ENCODE data around the gene TEP1.
"Not testable (repeated sequence)": the region's sequence is repeated elsewhere in the genome, so short reads cannot be mapped to it uniquely, and the experiment has no call there.

Gene TEP1

GRCh38 chr14:20412876-20413743 is at the start of gene TEP1:
TSS of gene TEP1 (minus strand) at chr14:20413501. CDS start at chr14:20408439, 5,062 bp downstream.
- DNase-seq: peak; percentile 13

GRCh38 chr14:20461225-20462141 is 48.2 kb upstream of the TEP1 start, which contains the start of gene PIP4P1:
TSS of gene PIP4P1 (minus strand) at chr14:20461434. CDS start at chr14:20461325, 109 bp downstream.
- DNase-seq: peak; percentile 95

GRCh38 chr14:20460458-20461224 is 47.3 kb upstream of the TEP1 start:
- DNase-seq: no peak

DNA sequence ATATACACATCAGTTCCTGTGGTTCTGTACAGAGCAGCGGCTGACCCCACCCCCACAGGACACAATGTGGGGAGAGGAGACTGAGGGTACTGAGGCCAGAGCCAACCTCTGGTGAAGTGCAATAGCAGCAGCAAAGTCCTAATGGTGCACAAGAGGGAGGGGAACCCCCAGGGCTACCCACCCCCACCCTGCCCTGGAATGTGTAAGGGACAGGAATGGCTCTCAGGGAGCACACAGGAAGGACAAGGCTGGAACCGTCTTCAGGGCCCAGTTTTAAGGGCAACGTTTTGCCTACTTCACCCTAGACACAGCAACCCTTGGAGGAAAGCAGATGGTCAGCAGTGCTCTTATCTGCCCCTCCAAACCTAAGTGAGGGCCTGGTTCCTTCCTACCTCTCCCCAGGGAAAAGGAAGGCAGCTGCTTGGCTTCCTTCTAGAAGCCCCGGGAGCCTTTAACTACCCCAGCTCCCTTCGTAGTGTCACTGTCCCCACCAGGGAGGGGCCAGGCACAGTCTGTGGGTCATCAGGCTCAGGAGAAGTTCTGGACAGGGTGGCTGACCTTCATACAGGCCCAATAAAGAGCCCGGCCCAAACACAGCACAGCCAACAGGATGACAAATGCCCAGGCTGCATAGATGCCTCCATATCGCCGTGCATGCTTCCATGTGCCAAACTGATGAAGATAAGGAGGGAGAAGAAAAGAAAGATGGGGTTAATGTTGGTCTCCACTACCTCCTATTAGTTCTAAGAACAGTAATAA is 44.9 kb upstream of the TEP1 start:
- no peak for DNase-seq

DNA sequence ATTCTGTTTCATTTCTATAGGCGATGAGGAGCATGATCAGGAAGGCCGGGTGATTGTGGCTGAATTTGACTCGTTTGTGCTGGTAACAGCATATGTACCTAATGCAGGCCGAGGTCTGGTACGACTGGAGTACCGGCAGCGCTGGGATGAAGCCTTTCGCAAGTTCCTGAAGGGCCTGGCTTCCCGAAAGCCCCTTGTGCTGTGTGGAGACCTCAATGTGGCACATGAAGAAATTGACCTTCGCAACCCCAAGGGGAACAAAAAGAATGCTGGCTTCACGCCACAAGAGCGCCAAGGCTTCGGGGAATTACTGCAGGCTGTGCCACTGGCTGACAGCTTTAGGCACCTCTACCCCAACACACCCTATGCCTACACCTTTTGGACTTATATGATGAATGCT is 43.7 kb upstream of the TEP1 start:
- DNase-seq: no peak

DNA sequence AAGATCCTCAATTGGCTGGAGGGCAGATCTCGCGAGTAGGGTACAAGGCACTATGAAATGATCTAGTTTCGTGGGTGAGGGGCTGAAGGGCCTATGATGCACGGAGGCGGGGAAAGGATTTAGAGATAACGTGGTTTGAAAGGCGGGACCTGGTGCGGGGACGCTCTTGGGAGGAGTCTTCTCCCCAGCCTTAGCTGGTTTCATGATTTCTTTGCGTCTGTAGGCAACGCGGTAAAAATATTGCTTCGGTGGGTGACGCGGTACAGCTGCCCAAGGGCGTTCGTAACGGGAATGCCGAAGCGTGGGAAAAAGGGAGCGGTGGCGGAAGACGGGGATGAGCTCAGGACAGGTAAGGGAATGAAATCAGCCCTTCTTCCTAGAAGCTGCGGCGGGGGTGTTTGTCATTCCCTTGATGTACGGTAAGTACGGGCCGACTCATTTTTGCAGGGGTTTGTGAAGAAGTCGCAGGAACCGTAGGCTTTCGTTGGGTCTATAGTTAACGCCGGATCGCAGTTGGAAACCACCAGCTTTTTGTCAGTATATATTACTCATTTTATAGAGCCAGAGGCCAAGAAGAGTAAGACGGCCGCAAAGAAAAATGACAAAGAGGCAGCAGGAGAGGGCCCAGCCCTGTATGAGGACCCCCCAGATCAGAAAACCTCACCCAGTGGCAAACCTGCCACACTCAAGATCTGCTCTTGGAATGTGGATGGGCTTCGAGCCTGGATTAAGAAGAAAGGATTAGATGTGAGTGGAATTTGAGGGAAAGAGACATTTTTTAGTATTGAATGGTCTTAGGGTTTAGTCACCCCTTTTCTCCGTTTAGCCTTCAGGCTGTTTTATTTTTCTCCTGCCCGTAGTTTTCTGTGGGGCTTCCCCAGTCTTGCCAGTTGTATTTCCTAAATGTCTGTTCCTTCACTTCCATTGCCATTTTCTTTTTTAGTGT is 42.3 kb upstream of the TEP1 start:
- no peak for DNase-seq

DNA sequence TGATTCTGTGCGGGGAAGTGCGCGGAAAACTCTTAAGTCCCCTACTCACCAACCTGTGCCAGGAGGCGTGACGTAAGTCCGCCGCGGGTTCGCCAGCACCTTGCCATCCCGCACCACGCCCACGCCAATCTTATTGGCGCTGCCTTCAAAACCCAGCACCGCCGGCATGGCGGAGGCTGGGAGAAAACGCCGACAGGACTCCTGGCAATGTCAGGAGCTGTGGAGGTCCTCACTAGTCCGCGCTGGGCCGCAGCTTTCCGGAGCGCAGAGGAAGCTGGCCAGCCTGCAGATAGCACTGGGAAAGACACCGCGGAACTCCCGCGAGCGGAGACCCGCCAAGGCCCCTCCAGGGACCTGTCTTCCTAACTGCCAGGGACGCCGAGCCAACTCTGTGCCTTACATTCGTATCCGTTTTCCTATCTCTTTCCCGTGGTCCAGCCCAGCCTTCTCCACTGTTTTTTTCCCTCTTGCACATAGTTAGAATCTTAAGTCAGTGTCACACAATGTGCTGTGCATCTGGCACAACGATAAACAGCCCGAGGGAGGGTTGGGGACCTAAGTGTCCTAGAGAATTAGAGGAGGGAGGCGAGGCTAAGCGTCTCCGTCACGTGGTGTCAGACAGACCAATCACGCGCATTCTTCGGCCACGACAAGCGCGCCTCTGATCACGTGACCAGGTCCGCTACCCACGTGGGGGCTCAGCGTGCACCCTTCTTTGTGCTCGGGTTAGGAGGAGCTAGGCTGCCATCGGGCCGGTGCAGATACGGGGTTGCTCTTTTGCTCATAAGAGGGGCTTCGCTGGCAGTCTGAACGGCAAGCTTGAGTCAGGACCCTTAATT is 41.4 kb upstream of the TEP1 start, which contains the start of the genes APEX1 and OSGEP:
Gene APEX1, plus strand, starts transcription at position 711 of the 839 bp plus-strand sequence. CDS start 420 bp downstream, outside the sequence.
Gene OSGEP, minus strand, starts transcription at position 297 of the 839 bp plus-strand sequence. Its CDS starts 129 bp downstream, at position 168.
- peak; percentile 96 for DNase-seq

GRCh38 chr14:20452831-20453230 is 39.5 kb upstream of the TEP1 start:
- DNase-seq: not testable (repeated sequence)

GRCh38 chr14:20446889-20447288 is 33.6 kb upstream of the TEP1 start:
- DNase-seq: no peak

DNA sequence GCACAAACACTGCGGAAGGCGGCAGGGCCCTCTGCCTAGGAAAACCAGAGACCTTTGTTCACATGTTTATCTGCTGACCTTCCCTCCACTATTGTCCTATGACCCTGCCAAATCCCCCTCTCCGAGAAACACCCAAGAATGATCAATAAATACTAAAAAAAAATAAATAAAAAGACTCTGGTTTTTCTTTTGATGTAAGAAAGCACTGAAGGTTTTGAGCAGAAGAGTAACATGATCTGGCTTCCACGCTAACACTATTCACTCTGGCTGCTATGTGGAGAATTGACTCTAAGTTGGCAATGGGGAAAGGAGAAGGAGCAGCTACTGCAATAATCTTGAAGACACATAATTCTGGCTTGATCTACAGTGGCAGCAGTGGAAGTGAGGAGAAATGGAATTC is 30.3 kb upstream of the TEP1 start:
- DNase-seq: not testable (repeated sequence)

DNA sequence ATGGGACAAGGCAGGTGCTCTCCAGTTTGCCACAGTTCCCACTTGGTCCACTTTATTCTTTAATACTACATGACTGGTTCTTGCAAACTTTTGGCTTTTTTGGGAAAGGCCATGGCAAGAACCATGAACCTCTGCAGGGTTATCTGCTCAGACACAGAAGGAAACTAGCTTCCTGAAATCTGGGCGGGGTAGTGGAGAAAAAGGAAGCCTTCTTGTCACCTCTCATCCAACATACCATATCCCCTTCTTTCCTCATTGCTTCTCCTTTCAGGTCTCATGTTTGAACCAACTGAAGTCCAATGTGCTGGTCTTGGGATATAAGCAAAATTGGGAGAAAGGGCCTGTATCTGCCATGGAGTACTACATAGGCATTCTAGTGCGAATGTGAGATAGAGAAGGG is 28.2 kb upstream of the TEP1 start:
- DNase-seq: no peak

DNA sequence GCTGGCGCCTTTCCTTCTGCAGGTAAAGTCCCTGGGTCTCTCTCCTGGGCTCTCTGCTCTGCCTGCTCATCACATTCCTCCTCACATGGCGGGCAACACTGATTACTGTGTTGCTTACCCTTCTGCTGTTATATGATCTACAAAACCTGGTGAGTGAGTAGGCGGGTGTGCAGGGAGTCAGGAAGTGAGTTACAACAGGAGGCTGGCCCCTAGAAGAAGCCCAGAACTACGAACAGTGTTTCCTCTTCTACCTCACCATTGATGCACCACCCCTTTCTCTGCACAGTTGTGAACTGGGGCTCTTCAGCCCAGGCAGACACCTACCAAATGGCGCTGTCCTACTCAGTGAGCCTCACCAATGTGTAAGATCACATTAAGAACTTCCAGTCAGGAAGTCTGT is 27.6 kb upstream of the TEP1 start:
- peak; percentile 21 for DNase-seq

GRCh38 chr14:20440465-20440864 is 27.2 kb upstream of the TEP1 start:
- DNase-seq: no peak

DNA sequence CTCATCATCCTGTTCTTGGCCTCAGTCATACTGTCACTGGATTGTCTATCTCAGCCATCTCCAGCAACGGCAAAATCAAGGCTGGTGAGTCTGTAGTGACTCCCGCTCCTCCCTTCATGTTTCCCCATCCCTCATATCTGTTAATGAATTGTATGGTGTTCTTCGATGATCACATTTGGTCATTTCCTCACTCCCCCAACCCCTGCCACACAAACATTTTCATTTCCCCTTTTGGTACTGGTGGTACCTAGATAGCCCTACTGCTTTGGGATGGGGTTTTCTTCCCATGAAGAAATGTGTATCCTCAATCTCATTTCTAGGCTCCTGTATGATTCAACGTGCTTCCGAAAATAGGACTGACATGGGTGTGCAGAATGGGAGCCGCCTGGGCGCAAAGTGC is 25.4 kb upstream of the TEP1 start:
- DNase-seq: no peak

GRCh38 chr14:20436363-20436755 is 23.1 kb upstream of the TEP1 start:
- DNase-seq: no peak

DNA sequence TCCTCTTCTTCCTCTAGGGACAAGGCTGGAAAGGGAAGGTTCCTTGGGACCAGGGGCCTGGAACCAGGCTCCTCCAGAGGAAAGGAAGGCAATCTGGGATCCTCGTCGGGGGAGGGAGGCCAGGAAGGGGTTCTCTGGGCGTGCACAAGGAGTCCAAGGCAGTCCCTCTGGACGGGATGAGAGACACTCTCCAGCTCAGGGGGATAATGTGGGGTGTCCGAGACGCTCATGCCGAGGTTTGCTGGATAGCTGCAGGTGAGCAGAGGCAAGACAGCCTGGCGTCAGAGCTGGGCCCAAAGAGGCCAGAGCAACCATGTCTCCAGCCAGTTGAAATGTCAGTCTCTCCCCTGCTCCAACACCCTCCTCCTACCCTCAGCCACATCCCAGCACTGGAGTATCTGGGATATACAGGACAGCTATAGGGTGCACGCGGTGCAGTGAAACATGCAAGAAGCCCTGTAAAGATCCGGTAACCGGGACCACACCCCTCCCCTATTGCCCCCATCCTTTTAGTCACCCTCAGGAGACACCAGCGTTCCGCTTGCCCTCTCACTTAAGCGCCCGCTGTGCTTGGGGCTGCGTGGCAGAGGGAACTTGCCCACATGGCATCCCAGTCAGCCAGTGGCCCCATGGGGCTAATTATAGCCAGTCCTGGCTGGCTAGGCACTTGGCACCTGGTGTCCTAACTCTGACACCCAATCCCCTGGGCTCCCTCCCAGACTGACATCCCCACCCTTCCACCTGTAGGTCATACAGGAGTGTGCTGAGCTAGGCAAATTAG is 22.5 kb upstream of the TEP1 start, which contains the start of gene KLHL33:
Gene KLHL33, minus strand, starts transcription at position 585 of the 781 bp plus-strand sequence. Its CDS starts 355 bp downstream, at position 230.
- no peak for DNase-seq

- no peak for DNase-seq
These were observed 21.6 kb upstream of the TEP1 start for GRCh38 chr14:20434701-20435581.

Data from KG1 (cell line).